Activated naive CD8-positive, alpha-beta T cell treated with anti-CD3 and anti-CD28 coated beads, Interleukin-2, amount 10 ng/mL, durations not matched to agents 7 days and 5 days (primary cell): ENCODE data around the gene RDH8. TPM values are rescaled to one million over a fixed set of nuclear protein-coding genes. Genes with fewer than 3 reads are reported as not detected.

Source experiments
- ATAC-seq: fragments of 150-1000 bp; cut with Tn5 transposase; one replicate; pipeline ENCODE4 v1.10.0; 2021; ENCODE audit warnings: low read depth, moderate library complexity
- POLR2A ChIA-PET: fragments of 350-600 bp; sonication (Branson Sonifier 250); formaldehyde crosslinking; loops from one replicate; lab custom pipeline; 2021; ENCODE audit warnings: antibody characterized with exemption; lab: Charles Lee
- DNase-seq: peaks from one replicate; pipeline ENCODE4 v3.0.0; 2021
- H3K27ac Mint-ChIP-seq: one replicate; pipeline ENCODE4 v1.8.0; 2022; ENCODE audit warnings: mild to moderate bottlenecking, mixed read lengths
- H3K27me3 Mint-ChIP-seq: one replicate; pipeline ENCODE4 v1.8.0; 2022; ENCODE audit warnings: mild to moderate bottlenecking, moderate library complexity, mixed read lengths
- H3K36me3 Mint-ChIP-seq: one replicate; pipeline ENCODE4 v1.8.0; 2021; ENCODE audit warnings: mild to moderate bottlenecking, mixed read lengths
- H3K4me1 Mint-ChIP-seq: one replicate; pipeline ENCODE4 v1.8.0; 2021; ENCODE audit warnings: mixed read lengths
- H3K4me3 Mint-ChIP-seq: one replicate; pipeline ENCODE4 v1.8.0; 2022; ENCODE audit warnings: mild to moderate bottlenecking, moderate library complexity, mixed read lengths
- H3K9me3 Mint-ChIP-seq: one replicate; pipeline ENCODE4 v1.8.0; 2021; ENCODE audit warnings: mixed read lengths
- total RNA-seq, 2 experiments: library from RNA; stranded (reverse); gene quantifications; one replicate each; pipeline ENCODE4 v1.2.3, GENCODE V29; 2021

RDH8 gene
- total RNA-seq, 2 experiments from 2014 or later, result not detected

- Mint-ChIP-seq H3K4me3 (no peak overlapping the region), H3K27ac (no peak overlapping the region), H3K36me3 (no peaks in the 10 kb centered on the region), H3K27me3 (peaks cover 2% of the 10 kb centered on the region), H3K9me3 (no peaks in the 10 kb centered on the region), H3K4me1 (no peaks in the 10 kb centered on the region)
- no peak for DNase-seq
- POLR2A ChIA-PET, result no interaction called here
- ATAC-seq, result no peak
These were observed 21.7 kb upstream of the RDH8 start for GRCh38 chr19:9991425-9992191.

GRCh38 chr19:9995084-9995483 is 18.2 kb upstream of the RDH8 start:
- Mint-ChIP-seq H3K27ac (no peak overlapping the region), H3K4me1 (peaks cover 2% of the 10 kb centered on the region), H3K4me3 (no peak overlapping the region), H3K9me3 (no peaks in the 10 kb centered on the region), H3K36me3 (no peaks in the 10 kb centered on the region), H3K27me3 (peaks cover 12% of the 10 kb centered on the region)
- DNase-seq, result no peak
- POLR2A ChIA-PET, result no interaction called here
- ATAC-seq, result no peak

- Mint-ChIP-seq H3K36me3 (no peaks in the 10 kb centered on the region), H3K27me3 (peaks cover 18% of the 10 kb centered on the region), H3K27ac (no peak overlapping the region), H3K4me1 (peaks cover 3% of the 10 kb centered on the region), H3K9me3 (no peaks in the 10 kb centered on the region), H3K4me3 (no peak overlapping the region)
- DNase-seq (no peak), ATAC-seq (no peak)
- POLR2A ChIA-PET, result no interaction called here
These were observed 17.3 kb upstream of the RDH8 start for GRCh38 chr19:9995999-9996398.

GRCh38 chr19:9996541-9996940 is 16.7 kb upstream of the RDH8 start:
- ATAC-seq (no peak), DNase-seq (no peak)
- peaks cover 18% of the 10 kb centered on the region for H3K27me3 Mint-ChIP-seq
- POLR2A ChIA-PET, result no interaction called here
- H3K27ac Mint-ChIP-seq, result no peak overlapping the region
- H3K4me3 Mint-ChIP-seq, result no peak overlapping the region
- H3K9me3 Mint-ChIP-seq, result no peaks in the 10 kb centered on the region
- H3K4me1 Mint-ChIP-seq, result peaks cover 3% of the 10 kb centered on the region
- H3K36me3 Mint-ChIP-seq, result no peaks in the 10 kb centered on the region

- peaks cover 3% of the 10 kb centered on the region for H3K9me3 Mint-ChIP-seq
- H3K27ac Mint-ChIP-seq, result no peak overlapping the region
- peaks cover 9% of the 10 kb centered on the region for H3K4me1 Mint-ChIP-seq
- DNase-seq (peak; percentile 70), ATAC-seq (peak; percentile 30)
- no peaks in the 10 kb centered on the region for H3K36me3 Mint-ChIP-seq
- H3K4me3 Mint-ChIP-seq, result peak overlapping the region; percentile 13
- POLR2A ChIA-PET, result interaction anchor here (0.6 to 1.2 kb wide), 5 partner anchors 9 to 381 kb away, joined by 3 to 7 read pairs (median 4); no protein-coding TSS in a partner anchor
- H3K27me3 Mint-ChIP-seq, result peaks cover 20% of the 10 kb centered on the region
These were observed 13.0 kb upstream of the RDH8 start for GRCh38 chr19:10000171-10000826.

- DNase-seq, result no peak
- Mint-ChIP-seq H3K4me3 (no peak overlapping the region), H3K36me3 (no peaks in the 10 kb centered on the region), H3K27ac (no peak overlapping the region), H3K27me3 (peaks cover 16% of the 10 kb centered on the region), H3K9me3 (peaks cover 3% of the 10 kb centered on the region), H3K4me1 (peaks cover 13% of the 10 kb centered on the region)
- POLR2A ChIA-PET, result interaction anchor here (0.7 kb wide), 1 partner anchor 69 kb away, joined by 3 read pairs; no protein-coding TSS in a partner anchor
- no peak for ATAC-seq
These were observed 11.4 kb upstream of the RDH8 start for GRCh38 chr19:10001899-10002298.

GRCh38 chr19:10003271-10003670 is 10.0 kb upstream of the RDH8 start:
- Mint-ChIP-seq H3K4me3 (no peak overlapping the region), H3K4me1 (peaks cover 13% of the 10 kb centered on the region), H3K9me3 (peaks cover 4% of the 10 kb centered on the region), H3K36me3 (no peaks in the 10 kb centered on the region), H3K27me3 (peaks cover 24% of the 10 kb centered on the region), H3K27ac (no peak overlapping the region)
- ATAC-seq, result no peak
- no peak for DNase-seq
- POLR2A ChIA-PET, result no interaction called here

- Mint-ChIP-seq H3K27ac (no peak overlapping the region), H3K36me3 (no peaks in the 10 kb centered on the region), H3K9me3 (peaks cover 4% of the 10 kb centered on the region), H3K4me1 (peaks cover 13% of the 10 kb centered on the region), H3K27me3 (peaks cover 26% of the 10 kb centered on the region), H3K4me3 (no peak overlapping the region)
- DNase-seq, result no peak
- ATAC-seq, result no peak
- POLR2A ChIA-PET, result no interaction called here
These were observed 8.7 kb upstream of the RDH8 start for GRCh38 chr19:10004617-10005016.

GRCh38 chr19:10005632-10006334 is 7.5 kb upstream of the RDH8 start:
- peaks cover 13% of the 10 kb centered on the region for H3K4me1 Mint-ChIP-seq
- POLR2A ChIA-PET, result interaction anchor here (0.6 kb wide), 1 partner anchor 466 kb away, joined by 3 read pairs; no protein-coding TSS in a partner anchor
- ATAC-seq, result no peak
- H3K4me3 Mint-ChIP-seq, result no peak overlapping the region
- peaks cover 4% of the 10 kb centered on the region for H3K9me3 Mint-ChIP-seq
- peaks cover 27% of the 10 kb centered on the region for H3K27me3 Mint-ChIP-seq
- no peak for DNase-seq
- H3K36me3 Mint-ChIP-seq, result no peaks in the 10 kb centered on the region
- H3K27ac Mint-ChIP-seq, result no peak overlapping the region

GRCh38 chr19:10006335-10006708 is 7.0 kb upstream of the RDH8 start:
- Mint-ChIP-seq H3K9me3 (peaks cover 4% of the 10 kb centered on the region), H3K27me3 (peaks cover 32% of the 10 kb centered on the region), H3K27ac (no peak overlapping the region), H3K36me3 (no peaks in the 10 kb centered on the region), H3K4me3 (no peak overlapping the region), H3K4me1 (peaks cover 13% of the 10 kb centered on the region)
- POLR2A ChIA-PET, result interaction anchor here (0.6 kb wide), 1 partner anchor 465 kb away, joined by 3 read pairs; no protein-coding TSS in a partner anchor
- ATAC-seq, result no peak
- DNase-seq, result no peak

- Mint-ChIP-seq H3K27me3 (peaks cover 37% of the 10 kb centered on the region), H3K4me3 (no peak overlapping the region), H3K9me3 (peaks cover 4% of the 10 kb centered on the region), H3K36me3 (no peaks in the 10 kb centered on the region), H3K4me1 (peaks cover 13% of the 10 kb centered on the region), H3K27ac (no peak overlapping the region)
- POLR2A ChIA-PET, result no interaction called here
- no peak for ATAC-seq
- DNase-seq, result no peak
These were observed 6.4 kb upstream of the RDH8 start for GRCh38 chr19:10006752-10007323.

- H3K36me3 Mint-ChIP-seq, result no peaks in the 10 kb centered on the region
- H3K27ac Mint-ChIP-seq, result no peak overlapping the region
- ATAC-seq (no peak), DNase-seq (no peak)
- POLR2A ChIA-PET, result no interaction called here
- H3K27me3 Mint-ChIP-seq, result peaks cover 43% of the 10 kb centered on the region
- peaks cover 13% of the 10 kb centered on the region for H3K4me1 Mint-ChIP-seq
- peaks cover 4% of the 10 kb centered on the region for H3K9me3 Mint-ChIP-seq
- no peak overlapping the region for H3K4me3 Mint-ChIP-seq
These were observed 5.7 kb upstream of the RDH8 start for GRCh38 chr19:10007371-10008183.
